Activated naive CD8-positive, alpha-beta T cell (primary cell): ENCODE measurements around the gene IQSEC2.
A peak's percentile ranks its signal among the peaks of the same experiment; 100 is the strongest.

Experiments used
- H3K27ac Mint-ChIP-seq: one replicate; pipeline ENCODE4 v1.8.0; 2021; ENCODE audit warnings: mixed read lengths
- H3K27me3 Mint-ChIP-seq: one replicate; pipeline ENCODE4 v1.8.0; 2021; ENCODE audit warnings: mixed read lengths
- H3K36me3 Mint-ChIP-seq: one replicate; pipeline ENCODE4 v1.8.0; 2021; ENCODE audit warnings: mixed read lengths
- H3K4me1 Mint-ChIP-seq: one replicate; pipeline ENCODE4 v1.8.0; 2021; ENCODE audit warnings: low read depth, mixed read lengths
- H3K4me3 Mint-ChIP-seq: one replicate; pipeline ENCODE4 v1.8.0; 2021; ENCODE audit warnings: mild to moderate bottlenecking, mixed read lengths
- H3K9me3 Mint-ChIP-seq: one replicate; pipeline ENCODE4 v1.8.0; 2021; ENCODE audit warnings: low read depth, mixed read lengths

The IQSEC2 gene

DNA sequence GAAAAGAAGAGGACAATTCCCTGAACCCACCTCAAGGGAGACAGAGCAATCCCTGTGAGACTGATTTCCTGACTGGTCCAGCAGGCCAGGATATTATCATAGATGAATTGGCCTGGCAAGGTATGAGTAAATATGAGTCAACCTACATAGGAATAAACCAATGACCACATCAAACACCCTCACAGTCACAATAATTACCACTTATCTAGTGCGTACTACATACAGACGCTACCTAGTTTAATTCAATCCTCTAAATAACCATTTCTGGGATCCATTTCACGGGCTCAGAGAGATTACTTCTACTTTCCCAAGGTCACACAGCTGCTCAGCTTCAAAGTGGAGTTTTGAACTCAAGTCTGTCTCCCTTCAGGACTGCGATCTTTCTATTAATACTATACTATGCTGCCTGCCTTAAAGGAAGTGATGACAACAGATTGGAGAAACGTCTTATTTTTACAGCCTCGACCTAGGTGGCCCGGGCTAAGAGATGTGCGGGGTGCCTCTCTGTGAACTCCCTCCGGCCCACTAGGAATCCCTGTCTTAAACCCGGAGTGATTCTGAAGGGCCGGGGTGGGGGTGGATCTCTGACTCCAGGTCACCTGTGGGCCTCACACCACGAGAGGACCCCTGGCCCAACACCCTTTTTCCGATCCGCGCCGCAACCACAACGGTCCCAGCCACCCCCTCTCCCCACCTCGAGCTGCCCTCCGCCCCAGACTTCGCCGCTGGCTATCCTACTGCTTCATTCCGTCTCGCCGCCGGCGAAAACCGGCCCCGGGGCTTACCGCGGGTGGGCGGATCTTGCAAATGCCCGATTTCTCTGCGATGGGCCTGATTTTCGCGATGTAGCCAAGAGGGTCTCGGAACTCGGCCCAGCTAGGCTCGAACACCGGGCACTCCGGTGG lies 57.2 kb downstream of the IQSEC2 start:
- peaks cover 26% of the 10 kb centered on the region for H3K4me1 Mint-ChIP-seq
- peak overlapping the region; percentile 95 for H3K4me3 Mint-ChIP-seq
- H3K27me3 Mint-ChIP-seq, result no peaks in the 10 kb centered on the region
- H3K36me3 Mint-ChIP-seq, result no peaks in the 10 kb centered on the region
- peak overlapping the region; percentile 98 for H3K27ac Mint-ChIP-seq
- H3K9me3 Mint-ChIP-seq, result no peaks in the 10 kb centered on the region

DNA sequence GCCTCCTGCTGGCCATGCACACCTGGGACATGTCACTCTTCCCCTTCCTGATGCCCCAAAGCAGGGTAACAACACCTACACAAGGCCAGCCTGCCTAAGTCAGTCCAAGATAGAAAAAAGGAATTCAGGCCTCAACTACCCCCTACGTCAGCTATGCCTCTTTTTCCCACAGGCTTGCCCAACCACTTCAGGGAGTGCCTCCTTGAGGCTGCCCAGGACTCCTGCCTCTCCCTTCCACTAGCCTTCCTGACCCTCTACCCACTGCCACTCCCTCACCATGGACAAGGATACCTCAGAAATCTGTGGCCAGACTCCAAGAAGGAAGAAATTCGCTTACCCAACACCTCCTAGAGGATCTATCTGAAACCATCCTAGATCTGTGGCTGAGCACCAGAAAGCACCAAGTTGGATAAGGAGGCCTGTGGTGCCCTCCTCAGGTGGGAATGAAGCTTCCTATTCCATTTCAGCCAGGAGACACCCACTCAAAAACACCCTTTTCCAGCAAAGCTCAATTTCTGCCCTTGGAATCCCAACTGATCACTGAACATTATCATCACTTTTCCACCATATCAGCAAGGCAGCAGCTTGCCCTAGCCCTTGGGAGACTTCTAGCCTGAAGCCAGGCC lies 58.2 kb downstream of the IQSEC2 start:
- Mint-ChIP-seq H3K27me3 (no peaks in the 10 kb centered on the region), H3K4me3 (peak overlapping the region; percentile 95), H3K36me3 (no peaks in the 10 kb centered on the region), H3K9me3 (no peaks in the 10 kb centered on the region), H3K27ac (peak overlapping the region; percentile 98), H3K4me1 (peaks cover 26% of the 10 kb centered on the region)
